Cortex of kidney (tissue), 1 donor: ENCODE results near the gene PCP4L1.
"Not testable (repeated sequence)": the region's sequence is repeated elsewhere in the genome, so short reads cannot be mapped to it uniquely, and the experiment has no call there.

ENCODE experiments used
- DNase-seq: peaks from one replicate; lab custom pipeline; 2025; lab: John Stamatoyannopoulos, UW

PCP4L1 gene

GRCh38 chr1:161314201-161314981, 55.8 kb downstream of the PCP4L1 start, which contains the start of gene SDHC:
Gene SDHC (plus strand): TSS chr1:161314381. CDS start chr1:161314406, 25 bp downstream.
- no peak for DNase-seq

GRCh38 chr1:161315841-161316674, 57.5 kb downstream of the PCP4L1 start:
- DNase-seq: not testable (repeated sequence)

- no peak for DNase-seq
These were observed 65.5 kb downstream of the PCP4L1 start for GRCh38 chr1:161324020-161324419.

GRCh38 chr1:161330346-161330745, 71.8 kb downstream of the PCP4L1 start:
- DNase-seq: no peak

- DNase-seq: no peak
These were observed 74.6 kb downstream of the PCP4L1 start for GRCh38 chr1:161333166-161333565.
